HepG2 (cell line): Measurements from ENCODE around the gene RHBDD1. TPM values are rescaled to one million over a fixed set of nuclear protein-coding genes. Genes with fewer than 3 reads are reported as not detected.

Experiments
- AGO2 ChIP-seq: fragments of 200-400 bp; formaldehyde crosslinking; optimal IDR thresholded peaks from 2 replicates; pipeline ENCODE3; 2017; ENCODE audit warnings: mild to moderate bottlenecking, low read depth, low read length, moderate library complexity
- AKAP8 ChIP-seq: sonication (generic); formaldehyde crosslinking; IDR thresholded peaks from 2 replicates; pipeline ENCODE4 v1.5.1; 2020; ENCODE audit warnings: mild to moderate bottlenecking, missing genetic modification reagents
- ARHGAP35 ChIP-seq: sonication (generic); formaldehyde crosslinking; IDR thresholded peaks from 2 replicates; pipeline ENCODE4 v1.9.0; 2022; ENCODE audit warnings: mild to moderate bottlenecking, inconsistent platforms, moderate library complexity, missing genetic modification reagents, borderline replicate concordance
- BCL3 ChIP-seq: sonication (generic); formaldehyde crosslinking; IDR thresholded peaks from 2 replicates; pipeline ENCODE4 v1.5.1; 2020; ENCODE audit warnings: mild to moderate bottlenecking, missing genetic modification reagents, moderate library complexity
- BCLAF1 ChIP-seq: fragments of 450-650 bp; IDR thresholded peaks from 2 replicates; pipeline ENCODE4 v1.6.1; 2017; ENCODE audit warnings: mild to moderate bottlenecking
- CCDC6 ChIP-seq: sonication (generic); formaldehyde crosslinking; IDR thresholded peaks from 2 replicates; pipeline ENCODE4 v1.8.1; 2022; ENCODE audit warnings: mild to moderate bottlenecking, missing genetic modification reagents, moderate library complexity
- DRAP1 ChIP-seq: IDR thresholded peaks from 2 replicates; pipeline ENCODE4 v1.6.1; 2016; ENCODE audit warnings: missing genetic modification reagents, missing compliant biosample characterization
- ELF1 ChIP-seq: sonication (generic); formaldehyde crosslinking; IDR thresholded peaks from 2 replicates; pipeline ENCODE4 v1.4.0; 2020; ENCODE audit warnings: missing genetic modification reagents
- ELF4 ChIP-seq: sonication (generic); formaldehyde crosslinking; IDR thresholded peaks from 2 replicates; pipeline ENCODE4 v1.5.0; 2020; ENCODE audit warnings: missing genetic modification reagents, mild to moderate bottlenecking, moderate library complexity, borderline replicate concordance
- KIAA2018 ChIP-seq: sonication (generic); formaldehyde crosslinking; IDR thresholded peaks from 2 replicates; pipeline ENCODE4 v1.5.0; 2020; ENCODE audit warnings: mild to moderate bottlenecking, missing genetic modification reagents, borderline replicate concordance
- MAFG ChIP-seq: sonication (generic); formaldehyde crosslinking; IDR thresholded peaks from 2 replicates; pipeline ENCODE4 v1.5.1; 2020; ENCODE audit warnings: mild to moderate bottlenecking, missing genetic modification reagents
- TBP ChIP-seq: sonication (generic); formaldehyde crosslinking; IDR thresholded peaks from 2 replicates; pipeline ENCODE4 v1.5.0; 2020; ENCODE audit warnings: missing genetic modification reagents
- ZNF556 ChIP-seq: sonication (generic); formaldehyde crosslinking; IDR thresholded peaks from 2 replicates; pipeline ENCODE4 v1.4.0; 2020; ENCODE audit warnings: mild to moderate bottlenecking, missing genetic modification reagents, borderline replicate concordance
- ZNF569 ChIP-seq: sonication (generic); formaldehyde crosslinking; IDR thresholded peaks from 2 replicates; pipeline ENCODE4 v1.5.0; 2020; ENCODE audit warnings: mild to moderate bottlenecking, missing genetic modification reagents, moderate library complexity, borderline replicate concordance
- ZNF615 ChIP-seq: sonication (generic); formaldehyde crosslinking; IDR thresholded peaks from 2 replicates; pipeline ENCODE4 v1.5.0; 2020; ENCODE audit warnings: mild to moderate bottlenecking, missing genetic modification reagents, borderline replicate concordance
- ZZZ3 ChIP-seq: sonication (generic); formaldehyde crosslinking; IDR thresholded peaks from 2 replicates; pipeline ENCODE4 v1.4.0; 2020; ENCODE audit warnings: missing genetic modification reagents, mild to moderate bottlenecking, borderline replicate concordance
- polyA plus RNA-seq, 8 experiments: library from polyadenylated mRNA; depleted of rRNA in 3 of 8; stranded (reverse) in 7 of 8; unstranded in 1 of 8; fragments of >200 nt; fragmentation: Illumina TruSeq in 4 of 8; extraction: Trizol in 4 of 8; gene quantifications; 2 replicates each; pipeline versions ENCODE4 v1.2.1 to v1.2.3, GENCODE V29; 2011 to 2016; ENCODE audit warnings: low read depth in 4 of 8, missing spikeins in 1 of 8, mixed read lengths in 1 of 8; ENCODE audit not compliant: insufficient read depth in 1 of 8
- total RNA-seq, 5 experiments: library from RNA; depleted of rRNA; stranded (reverse); fragments of >200 nt; fragmentation: Illumina TruSeq; extraction: Trizol; gene quantifications; 2 replicates each; pipeline ENCODE4 v1.2.3, GENCODE V29; 2016; ENCODE audit warnings: low read depth in 1 of 5

The RHBDD1 gene
- total and polyA plus RNA-seq, 2 of the 13 experiments (the other 11 are each of a cell fraction or from before 2014, with no cell fraction given), result 8.2 to 9.5 TPM

- TF ChIP-seq DRAP1 (CRISPR knock-in tag) (no peak), TBP (CRISPR knock-in tag) (no peak), BCLAF1 (no peak), AKAP8 (CRISPR knock-in tag) (no peak), CCDC6 (0 out of 2 replicates have a peak, but pooled peaks have one; percentile 20), MAFG (0 out of 2 replicates have a peak, but pooled peaks have one; percentile 38), KIAA2018 (no peak), ZZZ3 (no peak), AGO2 (peak; percentile 63), ELF4 (CRISPR knock-in tag) (no peak), ZNF569 (CRISPR knock-in tag) (no peak), ARHGAP35 (CRISPR knock-in tag) (no peak), ZNF615 (CRISPR knock-in tag) (no peak), ELF1 (CRISPR knock-in tag) (no peak), BCL3 (no peak), ZNF556 (CRISPR knock-in tag) (no peak)
These were observed 36.5 kb upstream of the RHBDD1 start, which contains the start of gene IRS1 (continued) for GRCh38 chr2:226799211-226799975.
